Vagina (tissue), 2 donors: ENCODE measurements around the gene SCARB1. TPM values are rescaled to one million over a fixed set of nuclear protein-coding genes. Genes with fewer than 3 reads are reported as not detected.

Source experiments
- DNase-seq, 2 donors: peaks; one replicate each; pipeline ENCODE4 v3.0.0-alpha.2; 2017; ENCODE audit errors: extremely low spot score in 2 of 2
- H3K27ac ChIP-seq: fragments of 200-600 bp; sonication (generic); one replicate; pipeline ENCODE4 v1.5.1; 2019
- H3K27me3 ChIP-seq: fragments of 200-600 bp; sonication (generic); one replicate; pipeline ENCODE4 v1.5.1; 2019
- H3K36me3 ChIP-seq, 2 donors: fragments of 200-600 bp; sonication (generic); one replicate each; pipeline ENCODE4 v1.5.1; 2017 to 2019
- H3K4me1 ChIP-seq: fragments of 200-600 bp; sonication (generic); one replicate; pipeline ENCODE4 v1.5.1; 2019
- H3K4me3 ChIP-seq, 2 donors: fragments of 200-600 bp; sonication (generic); 1 replicate in 1 of 2; 2 replicates in 1 of 2; pipeline ENCODE4 v1.5.1; 2016 to 2019
- H3K9me3 ChIP-seq: fragments of 200-600 bp; sonication (generic); one replicate; pipeline ENCODE4 v1.5.1; 2019
- CTCF ChIP-seq, 3 experiments: fragments of 450-650 bp in 2 of 3; fragments of 200-600 bp in 1 of 3; sonication (generic) in 1 of 3; IDR thresholded peaks; one replicate each; pipeline ENCODE4 v1.5.1; 2017 to 2019; ENCODE audit warnings: antibody characterized with exemption in 3 of 3, mild to moderate bottlenecking in 2 of 3, moderate library complexity in 2 of 3
- POLR2A ChIP-seq, 2 donors: fragments of 450-650 bp; IDR thresholded peaks; one replicate each; pipeline ENCODE4 v1.6.1; 2017; ENCODE audit warnings: antibody characterized with exemption in 2 of 2, mild to moderate bottlenecking in 2 of 2, moderate library complexity in 2 of 2
- POLR2AphosphoS5 ChIP-seq, 2 donors: sonication (generic); formaldehyde crosslinking; IDR thresholded peaks; one replicate each; pipeline ENCODE4 v1.9.0; 2017; ENCODE audit warnings: antibody characterized with exemption in 2 of 2, mild to moderate bottlenecking in 2 of 2, low read depth in 1 of 2; ENCODE audit not compliant: insufficient read depth in 1 of 2
- intact Hi-C: fragments of 100-400 bp; cut with DNase I; formaldehyde crosslinking; loops from one replicate; pipeline ENCODE4 v1.15.1; 2023
- total RNA-seq: library from RNA; depleted of rRNA; stranded (reverse); fragments of >200 nt; gene quantifications from one replicate; pipeline ENCODE4 v1.2.3, GENCODE V29; 2016

The SCARB1 gene
- total RNA-seq, 1 donor from 2014 or later: 20.6 TPM

GRCh38 chr12:124744659-124745464 lies 118.8 kb downstream of the SCARB1 start:
- Histone ChIP-seq H3K27me3 (no peaks in the 10 kb centered on the region), H3K9me3 (no peaks in the 10 kb centered on the region), H3K4me3 (no peak overlapping the region), H3K27ac (peak overlapping the region; percentile 78), H3K36me3 (no peaks in the 10 kb centered on the region), H3K4me1 (peaks cover 31% of the 10 kb centered on the region)
- TF ChIP-seq POLR2A (IDR thresholded peaks at IDR 0.05) (no peak), CTCF (IDR thresholded peaks at IDR 0.05) (no peak), POLR2AphosphoS5 (IDR thresholded peaks at IDR 0.05; ENCODE audit: insufficient read depth in 1 of 2, low read depth in 1 of 2) (no peak)
- intact Hi-C loops: loop anchor here (10.0 kb wide), 1 partner anchor 50 kb away; no protein-coding TSS in a partner anchor
- no peak for DNase-seq

DNA sequence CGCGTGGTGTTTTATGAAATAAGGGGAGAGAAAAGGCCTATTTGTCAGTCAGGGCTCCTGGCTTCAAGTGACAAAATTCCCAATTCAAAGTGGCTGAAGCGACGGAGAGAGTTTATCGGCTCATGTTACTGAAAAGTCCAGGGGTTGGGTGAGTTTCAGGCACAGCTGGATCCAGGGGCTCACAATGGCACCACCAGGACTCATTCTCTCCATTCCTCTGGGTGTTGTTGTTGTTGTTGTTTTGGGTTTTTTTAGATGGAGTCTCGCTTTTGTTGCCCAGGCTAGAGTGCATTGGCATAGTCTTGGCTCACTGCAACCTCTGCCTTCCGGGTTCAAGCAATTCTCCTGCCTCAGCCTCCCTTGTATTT lies 119.4 kb downstream of the SCARB1 start:
- no peak for DNase-seq
- no peaks in the 10 kb centered on the region for H3K36me3 ChIP-seq
- intact Hi-C loops: loop anchor here (10.0 kb wide), 1 partner anchor 49 kb away; no protein-coding TSS in a partner anchor
- H3K4me1 ChIP-seq: peaks cover 31% of the 10 kb centered on the region
- no peak overlapping the region for H3K4me3 ChIP-seq
- peak overlapping the region; percentile 78 for H3K27ac ChIP-seq
- no peaks in the 10 kb centered on the region for H3K9me3 ChIP-seq
- TF ChIP-seq CTCF (IDR thresholded peaks at IDR 0.05) (no peak), POLR2A (IDR thresholded peaks at IDR 0.05) (no peak), POLR2AphosphoS5 (IDR thresholded peaks at IDR 0.05; ENCODE audit: insufficient read depth in 1 of 2, low read depth in 1 of 2) (no peak)
- H3K27me3 ChIP-seq: no peaks in the 10 kb centered on the region

DNA sequence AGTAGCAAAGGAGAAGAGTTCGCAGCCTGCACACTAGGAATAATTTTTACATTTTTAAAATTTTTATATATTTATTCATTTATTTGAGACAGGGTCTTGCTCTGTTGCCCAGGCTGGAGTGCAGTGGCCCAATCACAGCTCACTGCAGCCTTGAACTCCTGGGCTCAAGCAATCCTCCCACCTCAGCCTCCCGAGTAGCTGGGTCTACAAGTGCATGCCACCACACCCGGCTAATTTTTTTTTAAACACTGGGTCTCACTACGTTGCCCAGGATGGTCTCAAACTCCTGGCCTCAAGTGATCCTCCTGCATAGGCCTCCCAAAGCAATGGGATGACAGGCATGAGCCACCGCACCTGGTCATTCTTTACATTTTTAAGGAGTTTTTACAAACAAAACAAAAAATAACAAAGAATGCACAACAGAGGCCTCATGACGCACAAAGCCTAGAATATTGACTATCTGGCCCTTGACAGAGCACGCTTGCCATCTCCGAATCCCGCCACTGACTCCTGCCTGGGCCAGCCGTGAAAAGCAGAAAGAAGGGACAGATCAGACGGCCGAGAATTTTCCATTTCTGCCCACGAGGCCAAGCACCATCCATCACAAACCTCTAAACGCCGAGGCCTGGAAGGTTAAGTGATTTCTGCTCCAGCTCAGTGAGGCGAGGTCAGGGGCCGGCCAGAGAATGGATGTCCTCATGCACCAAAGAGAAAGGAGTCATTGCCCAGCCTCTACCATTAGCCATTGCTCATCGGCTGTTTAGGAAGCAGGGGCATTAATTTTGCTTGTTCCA lies 120.0 kb downstream of the SCARB1 start:
- Histone ChIP-seq H3K36me3 (no peaks in the 10 kb centered on the region), H3K4me3 (no peak overlapping the region), H3K27me3 (no peaks in the 10 kb centered on the region), H3K4me1 (peaks cover 31% of the 10 kb centered on the region), H3K9me3 (no peaks in the 10 kb centered on the region), H3K27ac (no peak overlapping the region)
- DNase-seq: no peak
- intact Hi-C loops: loop anchor here (10.0 kb wide), 1 partner anchor 49 kb away; no protein-coding TSS in a partner anchor
- TF ChIP-seq POLR2AphosphoS5 (IDR thresholded peaks at IDR 0.05; ENCODE audit: insufficient read depth in 1 of 2, low read depth in 1 of 2) (no peak), POLR2A (IDR thresholded peaks at IDR 0.05) (no peak), CTCF (IDR thresholded peaks at IDR 0.05) (no peak)

GRCh38 chr12:124742678-124743077 lies 121.0 kb downstream of the SCARB1 start:
- DNase-seq: no peak
- Histone ChIP-seq H3K4me3 (no peak overlapping the region), H3K4me1 (peaks cover 29% of the 10 kb centered on the region), H3K36me3 (no peaks in the 10 kb centered on the region), H3K27me3 (no peaks in the 10 kb centered on the region), H3K27ac (no peak overlapping the region), H3K9me3 (no peaks in the 10 kb centered on the region)
- intact Hi-C loops: loop anchor here (10.0 kb wide), 1 partner anchor 48 kb away; no protein-coding TSS in a partner anchor
- TF ChIP-seq CTCF (IDR thresholded peaks at IDR 0.05): no peak
- no peak for TF ChIP-seq POLR2A (IDR thresholded peaks at IDR 0.05)
- TF ChIP-seq POLR2AphosphoS5 (IDR thresholded peaks at IDR 0.05; ENCODE audit: insufficient read depth in 1 of 2, low read depth in 1 of 2): no peak
